G401 (cell line): ENCODE data around the gene OXSM. TPM values are rescaled to one million over a fixed set of nuclear protein-coding genes. Genes with fewer than 3 reads are reported as not detected.

Experiments
- DNase-seq: peaks from one replicate; pipeline ENCODE4 v3.0.0-alpha.2; 2015; ENCODE audit warnings: low spot score
- in situ Hi-C: cut with HindIII; loops from 2 replicates; pipeline ENCODE4 v1.10.0; 2016; ENCODE audit warnings: low sequenced_read_pairs, mixed read lengths
- total RNA-seq: library from RNA; depleted of rRNA; stranded (reverse); fragments of >200 nt; shearing (Covaris generic); gene quantifications from 2 replicates; pipeline ENCODE4 v1.2.3, GENCODE V29; 2014

OXSM gene
- total RNA-seq, 1 experiment from 2014 or later, result 14.1 TPM

- no peak for DNase-seq
- in situ Hi-C loops, result no loop called here
Measured at GRCh38 chr3:25789209-25789595, 688 bp upstream of the OXSM start.

DNA sequence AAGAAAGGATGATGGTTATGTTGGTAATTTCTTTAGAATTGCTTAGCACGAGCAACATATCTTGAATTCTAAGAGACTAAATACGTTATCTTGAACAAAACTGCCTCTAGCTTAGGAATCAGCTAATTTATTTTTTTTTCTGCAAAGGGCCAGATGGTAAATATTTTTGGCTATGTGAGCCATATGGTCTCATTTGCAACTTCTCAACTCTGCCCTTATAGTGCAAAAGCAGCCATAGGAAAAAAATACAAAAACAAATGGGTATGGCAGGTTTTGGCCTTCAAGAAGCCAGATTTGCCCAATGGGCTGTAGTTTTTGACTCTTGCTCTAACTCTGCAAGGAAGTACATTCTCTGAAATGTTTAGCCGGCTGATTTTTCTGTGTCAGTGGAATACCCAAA is 11.9 kb downstream of the OXSM start:
- in situ Hi-C loops, result no loop called here

DNA sequence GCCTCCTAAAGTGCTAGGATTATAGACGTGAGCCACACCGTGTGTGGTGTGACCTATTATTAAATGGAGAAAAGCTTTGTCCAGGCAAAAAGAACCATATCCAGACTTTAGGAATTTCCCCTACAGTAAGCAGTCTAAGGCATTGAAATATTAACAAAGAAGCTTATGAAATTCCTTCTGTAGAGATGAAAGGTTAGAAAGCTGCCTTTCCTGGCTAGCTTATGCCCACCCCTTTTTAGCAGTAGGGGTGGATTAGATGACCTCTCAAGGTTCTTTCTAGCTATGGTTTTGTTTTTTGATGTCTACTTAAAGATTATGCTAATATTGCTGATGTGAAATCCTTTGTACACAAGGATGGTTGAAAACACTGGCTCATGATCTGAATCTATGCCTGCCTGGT is 13.9 kb downstream of the OXSM start:
- DNase-seq, result no peak
- in situ Hi-C loops, result no loop called here

More for the DNA sequence above, 11.9 kb downstream of the OXSM start:
- DNase-seq, result peak; percentile 49

- no peak for DNase-seq
- in situ Hi-C loops, result no loop called here
Measured at GRCh38 chr3:25804676-25805075, 14.8 kb downstream of the OXSM start.

DNA sequence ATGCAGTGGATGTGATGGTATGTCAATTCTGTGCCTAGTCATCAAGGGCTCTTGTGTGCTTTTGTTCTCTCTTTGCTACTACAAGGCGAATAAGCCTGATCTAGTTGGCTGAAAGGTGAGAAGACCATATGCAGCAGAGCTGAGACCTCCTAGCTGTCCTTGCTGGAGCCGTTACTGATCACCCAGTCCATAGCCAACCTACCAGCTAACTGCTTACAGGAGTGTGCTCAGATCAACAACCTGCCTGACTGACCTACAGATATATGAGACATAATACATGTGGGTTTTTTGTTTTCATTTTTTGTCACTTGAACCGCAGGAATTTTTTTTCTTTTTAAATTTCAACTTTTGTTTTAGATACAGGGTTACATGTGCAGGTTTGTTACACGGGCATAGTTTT is 22.8 kb downstream of the OXSM start:
- in situ Hi-C loops, result no loop called here
- DNase-seq, result no peak

GRCh38 chr3:25817107-25817506 is 27.2 kb downstream of the OXSM start:
- no peak for DNase-seq
- in situ Hi-C loops, result no loop called here

- in situ Hi-C loops, result no loop called here
- DNase-seq, result no peak
Measured at GRCh38 chr3:25817638-25818037, 27.7 kb downstream of the OXSM start.

DNA sequence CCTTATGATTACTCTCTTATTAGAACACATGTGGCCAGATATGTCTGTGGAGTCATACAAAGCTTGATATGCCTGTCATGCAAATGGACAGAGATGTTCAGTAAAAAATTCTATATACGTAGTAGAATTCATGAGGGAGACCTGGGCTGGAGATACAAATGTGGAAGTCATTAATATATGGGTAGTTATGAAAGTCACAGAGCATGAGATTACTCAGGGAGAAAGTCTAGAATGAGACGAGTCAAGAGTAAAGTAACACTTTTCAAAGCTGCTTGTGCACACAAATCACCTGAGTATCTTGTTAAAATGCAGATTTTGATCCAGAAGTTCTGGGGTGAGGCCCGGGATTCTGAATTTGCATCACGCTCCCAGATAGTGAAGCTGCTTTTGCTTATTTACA is 28.4 kb downstream of the OXSM start:
- DNase-seq, result no peak
- in situ Hi-C loops, result no loop called here

DNA sequence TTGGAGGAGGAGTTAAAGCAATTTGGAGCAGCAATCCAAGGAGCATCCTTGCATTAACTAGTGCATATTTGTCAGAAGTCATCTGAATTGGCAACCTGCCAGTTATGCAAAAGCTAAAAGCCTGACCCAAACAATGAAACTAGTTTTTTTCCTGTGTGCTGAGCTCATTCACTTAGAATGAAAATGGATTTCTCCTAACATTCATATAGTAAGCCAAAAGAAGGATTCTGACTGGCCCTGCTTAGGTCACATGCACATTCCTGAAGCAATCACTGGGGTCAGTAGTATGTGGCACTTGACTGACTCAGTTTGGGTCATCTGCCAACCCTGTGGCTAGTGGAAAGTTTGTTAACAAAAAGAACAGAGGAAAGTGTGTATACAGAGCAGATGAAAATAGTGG is 30.5 kb downstream of the OXSM start:
- no peak for DNase-seq
- in situ Hi-C loops, result no loop called here

DNA sequence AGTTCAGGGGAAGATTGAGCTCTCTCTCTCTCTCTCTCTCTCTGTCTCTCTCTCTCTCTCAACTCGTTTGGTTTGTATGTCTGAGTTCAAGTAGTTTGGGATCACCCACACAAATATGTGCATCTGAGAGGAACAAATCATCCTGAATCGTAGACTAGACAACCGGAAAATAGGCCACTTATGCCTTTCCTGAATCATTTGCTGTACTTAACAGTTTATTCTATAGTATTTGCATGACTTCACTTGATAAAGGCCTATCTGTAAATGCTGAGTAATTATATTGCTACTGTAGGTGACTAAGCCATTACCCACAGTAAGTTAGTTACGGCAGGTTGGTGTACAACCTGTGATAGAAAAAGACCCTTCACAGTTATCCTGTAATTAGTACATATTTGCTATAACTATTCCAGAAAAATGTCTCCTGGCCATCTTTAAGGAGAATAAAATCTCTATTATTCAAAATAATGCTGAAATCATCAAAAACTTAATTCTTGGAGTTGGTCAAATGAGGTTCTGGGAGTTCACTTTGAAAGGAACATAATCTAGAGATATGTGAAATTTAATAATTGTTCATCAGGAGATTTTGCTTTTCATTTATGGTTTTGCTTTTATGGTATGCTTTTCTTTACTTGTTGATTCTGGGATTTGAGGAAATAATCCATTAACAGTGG is 31.1 kb downstream of the OXSM start:
- in situ Hi-C loops, result no loop called here
- DNase-seq, result no peak

DNA sequence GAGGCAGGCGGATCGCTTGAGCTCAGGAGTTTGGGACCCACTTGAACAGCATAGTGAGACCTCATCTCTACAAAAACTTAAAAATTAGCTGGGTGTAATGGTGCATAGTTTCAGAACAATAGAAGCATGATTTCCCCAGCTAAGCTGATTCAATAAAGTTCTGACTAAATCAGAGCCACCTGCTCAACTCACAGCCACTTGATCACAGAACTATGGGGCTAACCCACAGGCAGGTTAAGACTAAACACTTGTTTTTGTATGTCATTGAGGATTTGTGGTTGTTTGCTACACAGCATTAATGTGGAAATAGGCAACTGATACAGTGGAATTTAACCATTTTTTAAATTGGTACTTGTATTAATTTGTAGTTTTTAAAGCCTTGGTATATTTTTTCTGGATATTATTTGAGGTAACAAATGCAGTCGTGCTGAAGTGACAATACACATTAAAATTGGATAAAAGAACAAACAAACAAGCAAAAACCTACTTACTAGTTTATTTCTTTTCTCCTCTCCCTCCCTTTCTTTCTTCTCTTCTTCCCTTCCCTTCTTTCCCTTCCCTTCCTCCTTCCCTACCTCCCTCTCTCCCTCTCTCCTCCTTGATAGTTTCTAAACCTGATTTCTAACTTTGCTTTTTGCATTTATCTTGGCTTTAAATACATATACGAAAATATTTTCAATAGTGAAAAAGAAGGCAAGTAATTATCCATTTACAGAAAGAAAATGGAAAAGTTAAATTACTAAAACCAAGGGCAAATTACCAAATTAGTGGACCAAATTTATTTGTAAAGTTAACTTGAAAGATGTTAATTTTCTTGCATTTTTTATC is 32.1 kb downstream of the OXSM start:
- DNase-seq, result no peak
- in situ Hi-C loops, result no loop called here

- no peak for DNase-seq
- in situ Hi-C loops, result no loop called here
Measured at GRCh38 chr3:25823314-25823713, 33.4 kb downstream of the OXSM start.

DNA sequence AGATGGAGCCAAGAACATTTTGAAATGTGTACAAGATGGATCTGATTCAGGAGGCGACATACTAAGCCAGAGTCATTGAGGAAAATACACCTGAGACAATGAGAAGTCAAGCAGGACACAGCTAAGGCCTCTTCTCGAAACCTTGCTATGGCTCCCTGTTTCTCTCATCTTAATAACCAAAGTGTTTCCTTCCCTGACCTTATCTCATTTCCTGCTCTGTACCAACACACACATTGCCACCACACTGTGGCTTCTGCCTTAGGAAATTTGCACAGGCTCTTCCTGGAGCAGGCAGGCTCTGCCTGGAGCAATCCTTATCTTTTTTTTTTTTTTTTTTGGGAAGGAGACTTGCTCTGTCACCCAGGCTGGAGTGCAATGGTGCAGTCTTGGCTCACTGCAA is 36.6 kb downstream of the OXSM start:
- DNase-seq, result no peak
- in situ Hi-C loops, result no loop called here

- in situ Hi-C loops, result no loop called here
- peak; percentile 80 for DNase-seq
Measured at GRCh38 chr3:25830373-25831280, 40.7 kb downstream of the OXSM start.

- peak; percentile 16 for DNase-seq
- in situ Hi-C loops, result no loop called here
Measured at GRCh38 chr3:25831578-25831977, 41.7 kb downstream of the OXSM start.

DNA sequence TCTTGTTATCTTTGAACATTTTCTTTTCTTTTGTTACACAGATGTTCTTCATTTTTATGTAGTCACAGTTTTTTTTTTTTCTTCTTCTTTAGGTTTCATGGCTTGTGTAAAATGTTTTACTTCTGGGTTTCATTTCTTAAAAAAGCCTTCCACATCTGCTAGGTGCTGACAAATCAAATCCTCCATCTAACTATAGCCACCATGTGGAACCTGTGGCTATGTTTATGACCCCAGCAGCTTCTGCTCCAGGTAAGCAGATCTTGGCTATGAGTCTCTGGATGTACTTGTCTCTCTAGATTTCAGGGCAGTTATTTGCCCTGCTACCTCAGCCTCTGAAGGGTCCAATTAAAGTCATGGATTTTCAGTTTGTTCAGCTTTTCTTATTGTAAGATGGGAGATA is 44.5 kb downstream of the OXSM start:
- in situ Hi-C loops, result no loop called here
- no peak for DNase-seq

GRCh38 chr3:25836579-25836978 is 46.7 kb downstream of the OXSM start:
- in situ Hi-C loops, result no loop called here
- DNase-seq, result no peak

DNA sequence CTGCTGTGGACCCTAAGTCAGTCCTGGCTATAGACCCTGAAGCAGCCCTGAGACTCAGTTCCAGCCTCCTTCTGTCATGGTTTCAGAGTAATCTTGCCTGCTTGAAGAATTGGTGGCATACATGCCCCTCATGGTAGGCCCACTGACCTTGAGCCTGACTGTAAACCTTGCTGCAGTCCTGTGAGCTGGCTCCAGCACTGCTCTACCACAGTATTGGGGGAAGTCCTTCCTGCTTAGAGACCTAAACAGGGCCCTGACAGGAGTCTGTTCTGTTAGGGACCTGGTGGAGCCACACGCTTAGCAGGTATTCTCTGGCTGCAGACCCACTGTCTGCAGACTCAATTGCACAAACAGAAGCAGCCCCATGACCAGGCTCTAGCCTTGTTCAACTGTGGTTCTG is 47.1 kb downstream of the OXSM start:
- in situ Hi-C loops, result no loop called here
- no peak for DNase-seq

DNA sequence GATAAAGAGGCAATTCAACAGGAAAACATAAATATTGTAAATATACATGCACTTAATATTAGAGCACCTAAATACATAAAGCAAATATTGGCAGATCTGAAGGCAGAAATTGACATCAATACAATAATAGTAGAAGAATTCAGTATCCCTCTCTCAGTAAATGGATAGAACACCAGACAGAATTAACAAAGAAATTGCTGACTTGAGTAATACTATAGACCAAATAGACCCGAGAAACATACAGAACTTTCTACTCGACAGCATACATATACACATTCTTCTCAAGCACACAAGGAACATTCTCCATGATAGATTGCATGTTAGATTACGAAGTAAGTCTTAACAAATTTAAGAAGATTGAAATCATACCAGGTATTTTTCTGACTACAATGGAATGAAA is 50.2 kb downstream of the OXSM start:
- DNase-seq, result no peak
- in situ Hi-C loops, result no loop called here

DNA sequence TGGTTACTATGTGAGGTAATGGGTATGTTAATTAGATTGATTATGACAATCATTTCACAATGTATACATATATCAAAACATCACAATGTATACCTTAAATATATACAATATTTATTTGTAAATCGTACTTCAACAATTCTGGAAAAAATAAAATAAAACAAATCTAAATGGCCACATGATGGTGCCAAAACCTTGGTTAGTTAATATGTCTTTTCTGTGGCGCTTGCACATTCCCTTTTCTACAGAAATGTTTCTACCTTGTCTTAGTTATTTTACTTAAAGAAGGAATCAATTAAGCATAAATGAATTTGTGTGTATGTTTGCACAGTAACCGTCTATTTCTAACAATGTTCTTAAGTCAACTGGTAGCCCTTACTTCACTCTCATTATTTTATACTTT is 53.4 kb downstream of the OXSM start:
- in situ Hi-C loops, result no loop called here
- DNase-seq, result peak; percentile 72
